WI38 (cell line): ENCODE measurements around the gene HRNR.
"Not testable (repeated sequence)": the region's sequence is repeated elsewhere in the genome, so short reads cannot be mapped to it uniquely, and the experiment has no call there.

Experiments used
- H3K4me3 ChIP-seq: 2 replicates; pipeline ENCODE4 v1.5.1; 2011; ENCODE audit warnings: low read depth, mild to moderate bottlenecking, control low read depth, low read length
- TF ChIP-seq, protein P1 (sequence below): IDR thresholded peaks from 2 replicates; pipeline ENCODE4 v1.5.1; 2012; ENCODE audit warnings: low read depth, mild to moderate bottlenecking, control low read depth, low read length

Gene HRNR

DNA sequence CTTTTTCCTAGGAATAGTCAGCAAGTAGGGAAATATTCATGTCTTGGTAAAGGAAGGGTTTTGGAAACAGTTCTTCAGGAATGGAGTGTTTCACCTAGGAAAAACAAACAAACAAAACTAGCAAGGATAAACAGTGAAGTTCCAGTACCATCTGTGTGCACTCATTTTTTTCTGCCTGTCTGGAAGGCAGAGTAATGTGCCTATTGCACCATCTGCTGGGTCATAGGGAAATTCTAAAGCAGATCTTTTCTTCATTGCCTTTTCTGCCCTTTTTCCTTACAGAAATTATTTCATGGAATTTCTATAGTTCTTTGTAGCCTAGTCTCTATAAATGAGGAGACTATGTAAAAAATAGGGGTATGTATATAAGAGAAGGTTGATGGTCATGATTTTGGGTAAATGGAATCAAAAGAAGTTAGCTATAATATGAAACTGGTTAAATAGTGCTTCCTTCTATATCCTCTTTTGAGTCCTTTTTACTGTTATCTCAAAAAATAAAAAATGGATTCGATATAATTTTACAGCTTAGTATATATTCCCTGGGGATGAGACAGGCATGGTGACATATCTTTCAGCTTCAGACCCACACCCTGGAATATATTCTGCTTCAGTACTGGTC, 3.4 kb upstream of the HRNR start:
- no peak overlapping the region for H3K4me3 ChIP-seq
- TF ChIP-seq, protein P1, sequence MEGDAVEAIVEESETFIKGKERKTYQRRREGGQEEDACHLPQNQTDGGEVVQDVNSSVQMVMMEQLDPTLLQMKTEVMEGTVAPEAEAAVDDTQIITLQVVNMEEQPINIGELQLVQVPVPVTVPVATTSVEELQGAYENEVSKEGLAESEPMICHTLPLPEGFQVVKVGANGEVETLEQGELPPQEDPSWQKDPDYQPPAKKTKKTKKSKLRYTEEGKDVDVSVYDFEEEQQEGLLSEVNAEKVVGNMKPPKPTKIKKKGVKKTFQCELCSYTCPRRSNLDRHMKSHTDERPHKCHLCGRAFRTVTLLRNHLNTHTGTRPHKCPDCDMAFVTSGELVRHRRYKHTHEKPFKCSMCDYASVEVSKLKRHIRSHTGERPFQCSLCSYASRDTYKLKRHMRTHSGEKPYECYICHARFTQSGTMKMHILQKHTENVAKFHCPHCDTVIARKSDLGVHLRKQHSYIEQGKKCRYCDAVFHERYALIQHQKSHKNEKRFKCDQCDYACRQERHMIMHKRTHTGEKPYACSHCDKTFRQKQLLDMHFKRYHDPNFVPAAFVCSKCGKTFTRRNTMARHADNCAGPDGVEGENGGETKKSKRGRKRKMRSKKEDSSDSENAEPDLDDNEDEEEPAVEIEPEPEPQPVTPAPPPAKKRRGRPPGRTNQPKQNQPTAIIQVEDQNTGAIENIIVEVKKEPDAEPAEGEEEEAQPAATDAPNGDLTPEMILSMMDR = no peak

DNA sequence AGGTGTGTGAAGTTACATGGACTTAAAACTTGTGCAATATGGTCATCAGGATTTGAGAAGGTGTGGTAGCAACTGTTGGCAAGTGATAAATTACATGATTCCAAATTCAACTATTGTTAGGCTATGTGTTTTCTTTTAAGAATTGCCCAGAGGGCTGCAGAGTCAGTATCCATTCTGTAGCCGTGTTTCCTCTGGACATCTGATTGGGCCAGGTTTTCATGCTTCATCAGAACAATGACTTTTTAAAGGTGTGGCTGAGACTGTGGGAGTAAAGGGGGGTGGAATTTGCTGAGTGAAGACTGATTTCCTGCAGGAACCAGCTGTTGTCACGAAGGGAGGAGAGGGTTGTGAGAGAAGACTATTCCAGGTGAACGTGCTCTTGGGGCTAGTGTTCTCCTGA, 1.7 kb upstream of the HRNR start:
- TF ChIP-seq, protein P1 = no peak
- H3K4me3 ChIP-seq = no peak overlapping the region

DNA sequence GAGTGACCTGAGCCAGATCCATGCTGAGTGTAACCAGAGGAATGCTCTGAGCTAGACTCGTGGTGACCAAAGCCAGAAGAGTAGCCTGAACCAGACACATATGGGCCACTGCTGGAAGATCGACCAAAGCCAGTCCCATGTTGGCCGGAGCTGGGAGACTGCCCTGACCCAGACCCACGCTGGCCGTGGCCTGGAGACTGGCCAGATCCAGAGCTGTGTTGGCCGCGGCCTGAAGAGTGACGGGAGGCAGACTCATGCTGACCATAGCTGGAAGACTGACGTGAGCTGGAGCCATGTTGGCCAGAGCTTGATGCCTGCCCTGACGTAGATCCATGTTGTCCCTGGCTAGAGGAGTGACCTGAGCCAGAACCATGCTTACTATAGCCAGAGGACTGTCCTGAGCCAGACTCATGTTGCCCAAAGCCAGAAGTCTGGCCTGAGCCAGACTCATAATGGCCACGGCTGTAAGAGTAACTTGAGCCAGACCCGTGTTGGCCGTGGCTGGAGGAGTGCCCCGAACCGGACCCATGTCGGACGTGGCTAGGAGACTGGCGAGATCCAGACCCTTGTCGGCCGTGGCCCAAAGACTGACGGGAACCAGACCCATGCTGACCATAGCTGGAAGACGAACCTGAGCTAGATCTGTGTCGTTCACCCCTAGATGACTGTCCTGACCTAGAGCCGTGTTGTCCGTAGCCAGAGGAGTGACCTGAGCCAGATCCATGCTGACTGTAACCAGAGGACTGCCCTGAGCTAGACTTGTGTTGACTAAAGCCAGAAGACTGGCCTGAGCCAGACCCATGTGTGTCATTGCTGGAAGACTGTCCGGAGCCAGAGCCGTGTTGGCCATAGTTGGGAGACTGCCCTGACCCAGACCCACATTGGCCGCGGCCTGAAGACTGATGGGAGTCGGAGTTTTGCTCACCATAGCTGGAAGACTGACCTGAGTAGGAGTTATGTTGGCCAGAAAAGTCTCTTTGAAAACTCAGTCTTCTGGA, 3.5 kb downstream of the HRNR start:
- no peak overlapping the region for H3K4me3 ChIP-seq
- TF ChIP-seq, protein P1 = no peak

DNA sequence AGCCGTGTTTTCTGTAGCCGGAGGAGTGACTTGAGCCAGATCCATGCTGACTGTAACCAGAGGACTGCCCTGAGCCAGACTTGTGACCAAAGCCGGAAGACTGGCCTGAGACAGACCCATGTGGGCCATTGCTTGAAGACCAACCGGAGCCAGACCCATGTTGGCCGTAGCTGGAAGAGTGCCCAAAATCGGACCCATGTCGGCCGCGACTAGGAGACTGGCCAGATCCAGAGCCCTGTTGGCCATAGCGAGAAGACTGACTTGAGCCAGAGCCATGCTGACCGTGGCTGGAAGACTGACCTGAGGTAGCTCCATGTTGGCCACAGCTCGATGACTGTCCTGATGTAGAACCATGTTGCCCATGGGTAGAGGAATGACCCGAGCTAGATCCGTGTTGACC, 4.6 kb downstream of the HRNR start:
- H3K4me3 ChIP-seq = not testable (repeated sequence)

DNA sequence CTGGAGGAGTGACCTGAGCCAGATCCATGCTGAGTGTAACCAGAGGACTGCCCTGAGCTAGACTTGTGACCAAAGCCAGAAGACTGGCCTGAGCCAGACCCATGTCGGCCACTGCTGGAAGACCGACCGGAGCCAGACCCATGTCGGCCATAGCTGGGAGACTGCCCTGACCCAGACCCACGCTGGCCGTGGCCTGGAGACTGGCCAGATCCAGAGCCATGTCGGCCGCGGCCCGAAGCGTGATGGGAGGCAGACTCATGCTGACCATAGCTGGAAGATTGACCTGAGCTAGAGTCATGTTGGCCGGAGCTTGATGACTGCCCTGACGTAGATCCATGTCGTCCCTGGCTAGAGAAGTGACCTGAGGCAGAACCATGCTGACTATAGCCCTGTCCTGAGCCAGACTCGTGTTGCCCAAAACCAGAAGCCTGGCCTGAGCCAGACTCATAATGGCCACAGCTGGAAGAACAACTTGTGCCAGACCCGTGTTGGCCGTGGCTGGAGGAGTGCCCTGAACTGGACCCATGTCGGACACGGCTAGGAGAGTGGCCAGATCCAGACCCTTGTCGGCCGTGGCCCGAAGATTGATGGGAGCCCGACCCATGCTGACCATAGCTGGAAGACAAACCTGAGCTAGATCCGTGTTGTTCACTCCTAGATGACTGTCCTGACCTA, 5.1 kb downstream of the HRNR start:
- H3K4me3 ChIP-seq = no peak overlapping the region
- TF ChIP-seq, protein P1 = no peak

DNA sequence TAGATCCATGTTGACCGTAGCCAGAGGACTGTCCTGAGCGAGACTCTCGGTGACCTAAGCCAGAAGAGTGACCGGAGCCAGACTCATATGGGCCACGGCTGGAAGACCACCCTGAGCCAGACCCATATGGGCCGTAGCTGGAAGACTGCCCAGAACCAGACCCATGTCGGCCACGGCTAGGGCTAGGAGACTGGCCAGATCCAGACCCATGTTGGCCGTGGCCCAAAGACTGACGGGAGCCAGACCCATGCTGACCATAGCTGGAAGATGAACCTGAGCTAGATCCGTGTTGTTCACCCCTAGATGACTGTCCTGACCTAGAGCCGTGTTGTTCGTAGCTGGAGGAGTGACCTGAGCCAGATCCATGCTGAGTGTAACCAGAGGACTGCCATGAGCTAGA, 8.4 kb downstream of the HRNR start:
- H3K4me3 ChIP-seq = not testable (repeated sequence)

DNA sequence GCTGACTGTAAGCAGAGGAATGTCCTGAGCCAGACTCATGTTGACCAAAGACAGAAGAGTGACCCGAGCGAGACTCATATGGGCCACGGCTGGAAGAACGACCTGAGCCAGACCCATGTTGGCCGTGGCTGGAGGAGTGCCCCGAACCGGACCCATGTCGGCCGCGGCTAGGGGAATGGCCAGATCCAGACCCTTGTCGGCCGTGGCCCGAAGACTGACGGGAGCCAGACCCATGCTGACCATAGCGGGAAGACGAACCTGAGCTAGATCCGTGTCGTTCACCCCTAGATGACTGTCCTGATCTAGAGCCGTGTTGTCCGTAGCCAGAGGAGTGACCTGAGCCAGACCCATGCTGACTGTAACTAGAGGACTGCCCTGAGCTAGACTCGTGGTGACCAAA, 9.1 kb downstream of the HRNR start:
- not testable (repeated sequence) for H3K4me3 ChIP-seq

DNA sequence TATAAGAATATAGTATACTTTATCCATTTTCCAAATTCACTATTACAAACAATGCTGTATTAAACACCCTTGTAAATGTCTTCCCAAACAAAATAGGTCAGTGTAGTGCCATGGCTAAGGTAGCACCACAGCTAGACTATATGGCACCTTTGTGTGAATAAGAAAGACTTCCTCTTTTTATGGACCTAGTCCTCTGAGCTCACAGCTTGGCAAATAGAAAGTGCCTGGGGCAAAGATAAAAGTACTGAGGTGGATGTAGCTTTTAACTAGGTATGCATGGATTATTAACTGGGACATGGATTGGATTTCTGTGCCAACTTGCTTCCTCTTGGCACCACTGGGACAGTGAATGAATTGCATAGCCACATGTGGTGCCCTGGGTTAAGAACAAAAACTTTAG, 25.0 kb downstream of the HRNR start:
- H3K4me3 ChIP-seq = no peak overlapping the region
- TF ChIP-seq, protein P1 = no peak
